Measurements from ENCODE around the gene ATP5IF1.

The ATP5IF1 gene

GRCh38 chr1:28235755-28236655 is at the start of gene ATP5IF1:
Gene ATP5IF1 (plus strand): TSS chr1:28236124. CDS start chr1:28236184, 60 bp downstream.
- peak; percentile 94 for DNase-seq

- DNase-seq: no peak
These were observed 45.5 kb upstream of the ATP5IF1 start for GRCh38 chr1:28190337-28190979.

- no peak for DNase-seq
These were observed 44.8 kb upstream of the ATP5IF1 start for GRCh38 chr1:28190996-28191645.

GRCh38 chr1:28193701-28194161 is 42.2 kb upstream of the ATP5IF1 start:
- peak; percentile 21 for DNase-seq

GRCh38 chr1:28194326-28195035 is 41.4 kb upstream of the ATP5IF1 start:
- DNase-seq: peak; percentile 22

- DNase-seq: peak; percentile 13
These were observed 40.1 kb upstream of the ATP5IF1 start for GRCh38 chr1:28195780-28196179.

GRCh38 chr1:28196330-28196729 is 39.6 kb upstream of the ATP5IF1 start:
- DNase-seq: peak; percentile 14

GRCh38 chr1:28197682-28198415 is 38.1 kb upstream of the ATP5IF1 start:
- DNase-seq: peak; percentile 21

- DNase-seq: peak; percentile 77
These were observed 36.3 kb upstream of the ATP5IF1 start for GRCh38 chr1:28199328-28200233.

GRCh38 chr1:28200234-28200873 is 35.6 kb upstream of the ATP5IF1 start:
- DNase-seq: no peak

- DNase-seq: no peak
These were observed 30.7 kb upstream of the ATP5IF1 start for GRCh38 chr1:28205243-28205642.

- peak; percentile 60 for DNase-seq
These were observed 27.0 kb upstream of the ATP5IF1 start for GRCh38 chr1:28208818-28209441.

- no peak for DNase-seq
These were observed 26.2 kb upstream of the ATP5IF1 start for GRCh38 chr1:28209700-28210099.

- no peak for DNase-seq
These were observed 22.6 kb upstream of the ATP5IF1 start for GRCh38 chr1:28213315-28213714.

- no peak for DNase-seq
These were observed 6.8 kb upstream of the ATP5IF1 start for GRCh38 chr1:28229089-28229488.

GRCh38 chr1:28229996-28230395 is 5.9 kb upstream of the ATP5IF1 start:
- no peak for DNase-seq

GRCh38 chr1:28232558-28233263 is 3.2 kb upstream of the ATP5IF1 start, which contains the start of gene DNAJC8:
Gene DNAJC8 (minus strand): TSS chr1:28233029. CDS start chr1:28232998, 31 bp downstream.
- DNase-seq: peak; percentile 98

- DNase-seq: no peak
These were observed 2.7 kb upstream of the ATP5IF1 start for GRCh38 chr1:28233264-28233606.

GRCh38 chr1:28236656-28237322 is 865 bp downstream of the ATP5IF1 start:
- DNase-seq: no peak
